LNCAP (cell line): Measurements from ENCODE around the gene TMEM69.

Experiments used
- TF ChIP-seq, protein P1 (sequence below): fragments of 450-650 bp; IDR thresholded peaks from 2 replicates; pipeline ENCODE4 v1.5.1; 2017; ENCODE audit warnings: mild to moderate bottlenecking

TMEM69 gene

DNA sequence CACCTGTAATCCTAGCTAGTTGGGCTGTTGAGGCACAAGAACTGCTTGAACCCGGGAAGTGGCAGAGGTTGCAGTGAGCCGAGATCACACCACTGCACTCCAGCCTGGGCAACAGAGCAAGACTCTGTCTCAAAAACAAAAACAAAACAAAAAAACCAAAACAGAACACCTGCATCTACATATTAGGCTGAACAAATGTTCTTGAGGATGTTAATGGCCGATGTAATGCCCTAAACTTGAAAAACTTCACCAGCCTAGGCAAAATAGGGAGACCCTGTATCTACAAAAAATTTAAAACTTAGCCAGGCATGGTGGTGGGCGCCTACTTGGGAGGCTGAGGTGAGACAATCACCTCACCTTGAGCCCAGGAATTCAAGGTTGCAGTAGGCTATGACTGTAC is 19.5 kb upstream of the TMEM69 start:
- TF ChIP-seq, protein P1, sequence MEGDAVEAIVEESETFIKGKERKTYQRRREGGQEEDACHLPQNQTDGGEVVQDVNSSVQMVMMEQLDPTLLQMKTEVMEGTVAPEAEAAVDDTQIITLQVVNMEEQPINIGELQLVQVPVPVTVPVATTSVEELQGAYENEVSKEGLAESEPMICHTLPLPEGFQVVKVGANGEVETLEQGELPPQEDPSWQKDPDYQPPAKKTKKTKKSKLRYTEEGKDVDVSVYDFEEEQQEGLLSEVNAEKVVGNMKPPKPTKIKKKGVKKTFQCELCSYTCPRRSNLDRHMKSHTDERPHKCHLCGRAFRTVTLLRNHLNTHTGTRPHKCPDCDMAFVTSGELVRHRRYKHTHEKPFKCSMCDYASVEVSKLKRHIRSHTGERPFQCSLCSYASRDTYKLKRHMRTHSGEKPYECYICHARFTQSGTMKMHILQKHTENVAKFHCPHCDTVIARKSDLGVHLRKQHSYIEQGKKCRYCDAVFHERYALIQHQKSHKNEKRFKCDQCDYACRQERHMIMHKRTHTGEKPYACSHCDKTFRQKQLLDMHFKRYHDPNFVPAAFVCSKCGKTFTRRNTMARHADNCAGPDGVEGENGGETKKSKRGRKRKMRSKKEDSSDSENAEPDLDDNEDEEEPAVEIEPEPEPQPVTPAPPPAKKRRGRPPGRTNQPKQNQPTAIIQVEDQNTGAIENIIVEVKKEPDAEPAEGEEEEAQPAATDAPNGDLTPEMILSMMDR: no peak

DNA sequence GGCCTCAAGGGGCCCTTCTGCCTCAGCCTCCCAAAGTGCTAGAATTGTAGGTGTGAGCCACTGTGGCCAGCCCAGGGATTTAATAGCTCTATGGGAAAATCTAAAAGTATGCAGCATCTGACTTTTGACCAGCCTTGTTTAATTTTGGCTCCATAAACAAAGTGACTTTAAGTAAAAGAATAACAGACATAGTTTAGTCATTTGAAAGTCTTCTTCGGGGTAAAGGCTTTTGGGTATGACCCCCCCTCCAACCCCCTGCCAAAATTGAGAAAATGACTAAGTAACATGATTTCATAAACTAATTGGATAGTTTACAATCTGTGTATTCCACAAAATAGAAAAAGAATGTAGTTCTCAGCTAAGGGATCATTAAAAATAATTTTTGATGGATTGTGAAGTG is 18.6 kb upstream of the TMEM69 start:
- TF ChIP-seq, protein P1: no peak

DNA sequence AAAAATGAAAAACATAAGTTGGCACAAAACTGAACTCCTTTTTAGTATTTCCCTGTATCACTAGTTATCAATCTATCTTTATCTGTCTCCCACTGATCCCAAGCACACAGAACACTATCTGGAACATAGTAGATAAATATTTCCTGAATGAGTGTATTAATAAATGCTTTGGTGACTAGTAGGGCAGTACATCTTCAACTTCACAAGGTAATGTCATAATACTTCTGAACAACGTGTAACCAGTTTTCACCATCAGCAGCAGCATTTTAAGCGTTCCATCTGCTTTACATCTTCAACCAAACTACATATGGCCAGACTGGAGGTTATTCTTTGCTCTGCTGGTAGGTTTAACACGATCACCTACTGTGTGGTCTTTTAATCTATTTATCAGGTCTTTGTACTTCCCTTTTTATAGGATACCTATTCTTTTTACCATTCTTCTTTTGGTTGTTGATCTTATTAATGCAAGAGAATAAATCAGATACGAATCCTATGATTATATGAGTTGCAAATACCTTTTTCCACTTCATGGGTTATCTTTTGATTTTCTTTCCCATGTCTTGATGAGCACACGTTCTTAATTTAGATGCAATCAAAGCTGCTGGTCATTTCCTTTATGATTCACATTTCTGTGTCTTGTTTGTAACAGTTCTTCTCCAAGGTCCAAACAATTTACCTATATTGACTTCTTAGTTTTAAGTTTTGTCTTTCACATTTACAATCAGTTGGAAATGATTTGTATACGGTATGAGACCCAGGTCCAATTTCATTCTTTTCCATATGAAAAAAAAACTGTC is 17.9 kb upstream of the TMEM69 start:
- TF ChIP-seq, protein P1: no peak

DNA sequence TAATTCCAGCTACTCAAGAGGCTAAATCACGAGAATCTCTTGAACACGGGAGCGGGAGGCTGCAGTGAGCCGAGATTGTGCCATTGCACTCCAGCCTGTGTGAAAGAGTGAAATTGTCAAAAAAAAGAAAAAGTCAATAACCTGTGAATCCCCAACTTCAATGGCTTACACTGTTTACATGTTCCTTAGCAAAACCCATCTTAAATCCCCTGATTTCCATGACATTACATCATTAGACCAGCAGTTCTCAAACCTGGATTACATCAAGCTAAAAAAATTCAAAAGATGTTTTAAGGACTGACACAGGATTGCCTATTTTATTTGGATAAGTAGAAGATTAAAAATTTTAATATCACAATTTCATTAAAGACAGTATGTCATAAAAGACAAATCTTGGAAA is 14.0 kb upstream of the TMEM69 start:
- TF ChIP-seq, protein P1: no peak

DNA sequence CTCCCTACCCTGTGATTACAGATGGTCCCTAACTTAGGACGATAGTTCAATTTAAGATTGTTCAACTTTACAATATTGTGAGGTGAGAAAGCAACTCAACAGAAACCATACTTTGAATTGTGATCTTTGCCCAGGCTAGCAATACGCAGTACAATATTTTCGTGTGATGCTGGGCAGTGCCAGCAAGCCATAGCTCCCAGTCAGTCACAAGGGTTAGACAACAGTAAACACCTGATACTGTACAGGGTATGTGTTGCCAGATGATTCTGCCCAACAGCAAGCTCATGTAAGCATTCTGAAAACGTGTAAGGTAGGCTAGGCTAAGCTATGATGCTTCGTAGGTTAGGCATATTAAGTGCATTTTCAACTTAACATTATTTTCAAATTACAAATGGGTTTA is 13.5 kb upstream of the TMEM69 start:
- TF ChIP-seq, protein P1: no peak

DNA sequence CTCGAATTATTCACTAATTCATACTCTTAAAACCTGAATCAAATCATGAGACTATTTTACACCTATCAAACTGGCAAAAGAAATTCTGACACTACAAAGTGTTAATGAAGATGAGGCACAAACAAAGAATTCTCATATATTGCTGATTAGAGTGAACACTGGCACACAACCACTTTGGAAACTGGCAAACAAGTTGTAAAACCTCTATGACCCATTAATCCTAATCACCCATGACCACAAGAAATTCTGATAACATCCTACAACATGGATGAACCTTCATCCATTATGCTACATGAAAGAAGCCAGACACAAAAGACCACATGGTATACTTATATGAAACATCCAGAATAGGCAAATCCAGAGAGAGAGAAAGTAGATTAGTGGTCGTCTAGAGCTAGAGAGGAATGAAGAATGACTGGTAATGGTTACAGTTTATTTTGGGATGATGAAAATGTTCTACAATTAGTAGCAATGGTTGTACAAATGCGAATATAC is 10.2 kb upstream of the TMEM69 start:
- TF ChIP-seq, protein P1: no peak

DNA sequence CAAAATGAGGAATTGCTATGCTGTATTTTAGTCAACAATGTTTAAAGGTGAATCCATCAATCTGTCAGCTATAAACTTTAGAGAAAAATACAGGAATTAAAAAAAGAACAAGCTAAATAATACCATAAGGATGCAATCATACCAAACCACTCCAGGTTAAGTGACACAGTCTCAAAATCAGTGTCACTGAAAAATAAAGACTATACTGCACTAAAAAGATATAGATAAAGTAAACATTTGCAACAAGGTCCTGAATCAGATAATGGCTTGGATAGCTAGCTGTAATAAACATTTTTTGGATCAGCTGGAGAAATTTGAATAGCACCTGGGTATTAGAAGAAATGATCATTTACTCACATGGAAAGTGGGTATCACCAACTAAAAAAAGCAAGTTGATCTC is 9.5 kb upstream of the TMEM69 start:
- TF ChIP-seq, protein P1: no peak
